Mammary epithelial cell (primary cell): ENCODE measurements around the gene SRM.

ENCODE experiments used
- CTCF ChIP-seq, 2 donors: IDR thresholded peaks in 1 of 2; conservative IDR thresholded peaks in 1 of 2; 2 replicates each; pipeline ENCODE4 v1.5.1; 2011 to 2012; ENCODE audit warnings: inconsistent platforms in 2 of 2, low read length in 2 of 2, mild to moderate bottlenecking in 2 of 2, control low read depth in 1 of 2, low read depth in 1 of 2; ENCODE audit not compliant: insufficient read depth in 1 of 2; ENCODE audit errors: extremely low read depth in 1 of 2
- EZH2 ChIP-seq: IDR thresholded peaks from 2 replicates; pipeline ENCODE4 v1.6.1; 2012; ENCODE audit warnings: low read length, inconsistent platforms, borderline replicate concordance

- no peak for TF ChIP-seq EZH2
- no peak for TF ChIP-seq CTCF (conservative IDR thresholded peaks at IDR 0.05 in 1 of 2, IDR thresholded peaks at IDR 0.05 in 1 of 2; ENCODE audit: extremely low read depth in 1 of 2, insufficient read depth in 1 of 2, low read depth in 1 of 2, low read length in 2 of 2)
Measured at GRCh38 chr1:11054666-11055065, 5.2 kb downstream of the SRM start.
